GM23338 (cell line): ENCODE data around the gene CIB4.

Source experiments
- CREB1 ChIP-seq: fragments of 250-450 bp; sonication (Bioruptor Pico); IDR thresholded peaks from 2 replicates; pipeline ENCODE4 v1.5.0; 2020; ENCODE audit warnings: low read depth, mild to moderate bottlenecking, moderate library complexity
- EZH2 ChIP-seq: fragments of 200-600 bp; sonication (generic); IDR thresholded peaks from one replicate; pipeline ENCODE4 v1.8.0; 2017; ENCODE audit warnings: antibody characterized with exemption, mild to moderate bottlenecking, low read depth; ENCODE audit not compliant: unreplicated experiment
- EZH2phosphoT487 ChIP-seq: fragments of 200-600 bp; sonication (generic); IDR thresholded peaks from one replicate; pipeline ENCODE4 v1.8.1; 2018; ENCODE audit warnings: antibody characterized with exemption; ENCODE audit not compliant: unreplicated experiment
- JUNB ChIP-seq: IDR thresholded peaks from one replicate; pipeline ENCODE4 v1.6.1; 2016; ENCODE audit warnings: antibody characterized with exemption; ENCODE audit not compliant: unreplicated experiment
- POLR2AphosphoS5 ChIP-seq: IDR thresholded peaks from 2 replicates; pipeline ENCODE4 v1.6.1; 2016; ENCODE audit warnings: antibody characterized with exemption, low read depth
- STAT1 ChIP-seq: IDR thresholded peaks from one replicate; pipeline ENCODE4 v1.6.1; 2016; ENCODE audit warnings: antibody characterized with exemption; ENCODE audit not compliant: unreplicated experiment
- ZNF114 ChIP-seq: fragments of 250-450 bp; sonication (Bioruptor Pico); IDR thresholded peaks from 2 replicates; pipeline ENCODE4 v1.5.0; 2020; ENCODE audit warnings: mild to moderate bottlenecking, moderate library complexity
- ZNF331 ChIP-seq: fragments of 250-450 bp; sonication (Bioruptor Pico); IDR thresholded peaks from 2 replicates; pipeline ENCODE4 v1.5.0; 2020; ENCODE audit warnings: low read depth, mild to moderate bottlenecking, moderate library complexity
- TF ChIP-seq, protein P1 (sequence below), 2 experiments: fragments of 200-600 bp in 1 of 2; sonication (generic) in 1 of 2; conservative IDR thresholded peaks; 2 replicates each; pipeline versions ENCODE4 v1.5.1 to v1.6.1; 2016 to 2017; ENCODE audit warnings: antibody characterized with exemption in 2 of 2, low read depth in 2 of 2, mild to moderate bottlenecking in 2 of 2, moderate library complexity in 1 of 2
- TF ChIP-seq, protein P2 (sequence below): IDR thresholded peaks from one replicate; pipeline ENCODE4 v1.6.1; 2018; ENCODE audit warnings: antibody characterized with exemption; ENCODE audit not compliant: unreplicated experiment
- TF ChIP-seq, protein P3 (sequence below): IDR thresholded peaks from 2 replicates; pipeline ENCODE4 v1.6.1; 2016; ENCODE audit warnings: antibody characterized with exemption

DNA sequence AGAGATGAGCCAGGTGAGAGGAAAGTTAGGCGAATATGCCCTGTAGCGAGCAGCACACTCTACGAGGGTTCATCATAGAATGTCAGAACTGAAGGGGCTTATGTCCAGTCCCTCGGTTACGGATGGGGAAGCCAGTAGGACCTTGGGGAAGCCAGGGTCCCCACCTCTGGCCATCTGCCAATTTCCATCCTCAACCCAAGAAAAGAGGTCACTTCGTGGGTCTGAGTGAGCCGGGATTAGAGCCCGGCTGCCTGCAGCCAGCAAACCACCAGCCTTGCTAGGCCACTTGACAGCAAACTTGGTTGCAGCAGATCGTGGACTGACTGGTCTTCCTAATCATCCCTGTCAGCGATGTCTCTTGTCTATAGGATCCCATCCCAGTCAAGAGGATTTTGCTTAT is 11.4 kb downstream of the CIB4 start:
- TF ChIP-seq, protein P1, sequence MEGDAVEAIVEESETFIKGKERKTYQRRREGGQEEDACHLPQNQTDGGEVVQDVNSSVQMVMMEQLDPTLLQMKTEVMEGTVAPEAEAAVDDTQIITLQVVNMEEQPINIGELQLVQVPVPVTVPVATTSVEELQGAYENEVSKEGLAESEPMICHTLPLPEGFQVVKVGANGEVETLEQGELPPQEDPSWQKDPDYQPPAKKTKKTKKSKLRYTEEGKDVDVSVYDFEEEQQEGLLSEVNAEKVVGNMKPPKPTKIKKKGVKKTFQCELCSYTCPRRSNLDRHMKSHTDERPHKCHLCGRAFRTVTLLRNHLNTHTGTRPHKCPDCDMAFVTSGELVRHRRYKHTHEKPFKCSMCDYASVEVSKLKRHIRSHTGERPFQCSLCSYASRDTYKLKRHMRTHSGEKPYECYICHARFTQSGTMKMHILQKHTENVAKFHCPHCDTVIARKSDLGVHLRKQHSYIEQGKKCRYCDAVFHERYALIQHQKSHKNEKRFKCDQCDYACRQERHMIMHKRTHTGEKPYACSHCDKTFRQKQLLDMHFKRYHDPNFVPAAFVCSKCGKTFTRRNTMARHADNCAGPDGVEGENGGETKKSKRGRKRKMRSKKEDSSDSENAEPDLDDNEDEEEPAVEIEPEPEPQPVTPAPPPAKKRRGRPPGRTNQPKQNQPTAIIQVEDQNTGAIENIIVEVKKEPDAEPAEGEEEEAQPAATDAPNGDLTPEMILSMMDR (conservative IDR thresholded peaks at IDR 0.05; ENCODE audit: low read depth in 2 of 2): no peak
- TF ChIP-seq ZNF114 (CRISPR knock-in tag) (no peak), POLR2AphosphoS5 (no peak), CREB1 (CRISPR knock-in tag) (no peak), JUNB (no peak), EZH2 (no peak), EZH2phosphoT487 (no peak), STAT1 (no peak), ZNF331 (no peak)
- TF ChIP-seq, protein P2, sequence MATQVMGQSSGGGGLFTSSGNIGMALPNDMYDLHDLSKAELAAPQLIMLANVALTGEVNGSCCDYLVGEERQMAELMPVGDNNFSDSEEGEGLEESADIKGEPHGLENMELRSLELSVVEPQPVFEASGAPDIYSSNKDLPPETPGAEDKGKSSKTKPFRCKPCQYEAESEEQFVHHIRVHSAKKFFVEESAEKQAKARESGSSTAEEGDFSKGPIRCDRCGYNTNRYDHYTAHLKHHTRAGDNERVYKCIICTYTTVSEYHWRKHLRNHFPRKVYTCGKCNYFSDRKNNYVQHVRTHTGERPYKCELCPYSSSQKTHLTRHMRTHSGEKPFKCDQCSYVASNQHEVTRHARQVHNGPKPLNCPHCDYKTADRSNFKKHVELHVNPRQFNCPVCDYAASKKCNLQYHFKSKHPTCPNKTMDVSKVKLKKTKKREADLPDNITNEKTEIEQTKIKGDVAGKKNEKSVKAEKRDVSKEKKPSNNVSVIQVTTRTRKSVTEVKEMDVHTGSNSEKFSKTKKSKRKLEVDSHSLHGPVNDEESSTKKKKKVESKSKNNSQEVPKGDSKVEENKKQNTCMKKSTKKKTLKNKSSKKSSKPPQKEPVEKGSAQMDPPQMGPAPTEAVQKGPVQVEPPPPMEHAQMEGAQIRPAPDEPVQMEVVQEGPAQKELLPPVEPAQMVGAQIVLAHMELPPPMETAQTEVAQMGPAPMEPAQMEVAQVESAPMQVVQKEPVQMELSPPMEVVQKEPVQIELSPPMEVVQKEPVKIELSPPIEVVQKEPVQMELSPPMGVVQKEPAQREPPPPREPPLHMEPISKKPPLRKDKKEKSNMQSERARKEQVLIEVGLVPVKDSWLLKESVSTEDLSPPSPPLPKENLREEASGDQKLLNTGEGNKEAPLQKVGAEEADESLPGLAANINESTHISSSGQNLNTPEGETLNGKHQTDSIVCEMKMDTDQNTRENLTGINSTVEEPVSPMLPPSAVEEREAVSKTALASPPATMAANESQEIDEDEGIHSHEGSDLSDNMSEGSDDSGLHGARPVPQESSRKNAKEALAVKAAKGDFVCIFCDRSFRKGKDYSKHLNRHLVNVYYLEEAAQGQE: no peak
- TF ChIP-seq, protein P3, sequence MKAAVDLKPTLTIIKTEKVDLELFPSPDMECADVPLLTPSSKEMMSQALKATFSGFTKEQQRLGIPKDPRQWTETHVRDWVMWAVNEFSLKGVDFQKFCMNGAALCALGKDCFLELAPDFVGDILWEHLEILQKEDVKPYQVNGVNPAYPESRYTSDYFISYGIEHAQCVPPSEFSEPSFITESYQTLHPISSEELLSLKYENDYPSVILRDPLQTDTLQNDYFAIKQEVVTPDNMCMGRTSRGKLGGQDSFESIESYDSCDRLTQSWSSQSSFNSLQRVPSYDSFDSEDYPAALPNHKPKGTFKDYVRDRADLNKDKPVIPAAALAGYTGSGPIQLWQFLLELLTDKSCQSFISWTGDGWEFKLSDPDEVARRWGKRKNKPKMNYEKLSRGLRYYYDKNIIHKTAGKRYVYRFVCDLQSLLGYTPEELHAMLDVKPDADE: no peak
